ENCODE data around the gene SGPL1. TPM values are rescaled to one million over a fixed set of nuclear protein-coding genes. Genes with fewer than 3 reads are reported as not detected.
A peak's percentile ranks its signal among the peaks of the same experiment; 100 is the strongest.
"Not testable (repeated sequence)": the region's sequence is repeated elsewhere in the genome, so short reads cannot be mapped to it uniquely, and the experiment has no call there.

Gene SGPL1
- total RNA-seq, 2 donors from 2014 or later: 27.4 to 40.5 TPM

GRCh38 chr10:70918851-70919530 lies 103.2 kb downstream of the SGPL1 start:
- Mint-ChIP-seq H3K27ac (no peak overlapping the region), H3K36me3 (no peaks in the 10 kb centered on the region), H3K4me1 (ENCODE audit: low read depth in 2 of 2) (no peaks in the 10 kb centered on the region), H3K4me3 (no peak overlapping the region), H3K27me3 (peaks cover 0 to 12% of the 10 kb centered on the region in 2 donors), H3K9me3 (no peaks in the 10 kb centered on the region)
- DNase-seq (ENCODE audit: low spot score) (no peak), ATAC-seq (no peak)

GRCh38 chr10:70919906-70920305 lies 104.2 kb downstream of the SGPL1 start:
- not testable (repeated sequence) for H3K4me1 Mint-ChIP-seq (ENCODE audit: low read depth in 2 of 2); ATAC-seq; H3K27ac Mint-ChIP-seq; H3K4me3 Mint-ChIP-seq; H3K9me3 Mint-ChIP-seq; H3K36me3 Mint-ChIP-seq; DNase-seq (ENCODE audit: low spot score)
- H3K27me3 Mint-ChIP-seq: peaks cover 0 to 12% of the 10 kb centered on the region in 2 donors

- Mint-ChIP-seq H3K27me3 (peaks cover 0 to 12% of the 10 kb centered on the region in 2 donors), H3K9me3 (no peaks in the 10 kb centered on the region), H3K36me3 (no peaks in the 10 kb centered on the region), H3K4me3 (no peak overlapping the region), H3K4me1 (ENCODE audit: low read depth in 2 of 2) (peaks cover 0 to 4% of the 10 kb centered on the region in 2 donors), H3K27ac (no peak overlapping the region)
- no peak for ATAC-seq
- no peak for DNase-seq (ENCODE audit: low spot score)
Observed at GRCh38 chr10:70920519-70920918, 104.8 kb downstream of the SGPL1 start.

DNA sequence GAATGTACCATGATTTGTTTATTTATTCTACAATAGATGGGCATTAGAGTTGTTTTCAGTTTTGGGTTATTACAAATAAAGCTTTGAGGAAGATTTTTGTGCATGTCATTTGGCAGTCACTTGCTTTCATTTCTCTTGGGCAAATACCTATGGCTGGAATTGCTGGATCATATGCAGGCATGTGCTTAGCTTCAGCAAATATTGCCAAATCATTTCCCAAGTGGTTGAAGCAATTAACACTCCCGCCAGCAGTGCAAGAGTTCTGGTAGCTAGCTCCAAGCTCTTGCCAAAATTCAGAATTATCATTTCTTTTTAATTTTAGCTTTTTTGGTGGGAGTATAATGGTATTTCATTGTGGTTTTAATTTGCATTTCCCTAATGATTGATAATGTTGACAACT lies 105.5 kb downstream of the SGPL1 start:
- peaks cover 0 to 4% of the 10 kb centered on the region in 2 donors for H3K4me1 Mint-ChIP-seq (ENCODE audit: low read depth in 2 of 2)
- ATAC-seq (no peak), DNase-seq (ENCODE audit: low spot score) (no peak)
- no peaks in the 10 kb centered on the region for H3K9me3 Mint-ChIP-seq
- H3K27me3 Mint-ChIP-seq: peaks cover 0 to 12% of the 10 kb centered on the region in 2 donors
- H3K27ac Mint-ChIP-seq: no peak overlapping the region
- no peaks in the 10 kb centered on the region for H3K36me3 Mint-ChIP-seq
- no peak overlapping the region for H3K4me3 Mint-ChIP-seq

DNA sequence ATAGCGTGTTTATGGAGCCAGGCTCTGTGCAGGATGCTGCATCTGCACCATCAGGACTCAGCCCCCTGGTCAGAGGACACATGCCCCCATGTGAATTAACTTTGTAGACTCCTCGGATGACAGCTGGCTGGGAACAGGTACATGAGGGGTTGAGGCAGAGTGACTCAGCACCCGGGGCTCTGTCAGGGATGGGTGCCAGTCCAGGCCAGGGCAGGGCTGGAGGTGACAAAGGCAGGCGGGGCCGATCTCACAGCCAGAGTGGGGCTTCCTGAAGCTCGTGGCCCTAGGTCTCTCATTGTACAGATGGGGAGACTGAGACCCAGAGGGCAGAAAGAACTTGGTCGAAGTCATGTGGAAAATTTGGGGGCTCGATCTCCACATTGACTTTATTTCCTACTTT lies 107.9 kb downstream of the SGPL1 start:
- H3K36me3 Mint-ChIP-seq: no peaks in the 10 kb centered on the region
- DNase-seq (ENCODE audit: low spot score) (no peak), ATAC-seq (no peak)
- H3K27me3 Mint-ChIP-seq: peaks cover 0 to 10% of the 10 kb centered on the region in 2 donors
- no peak overlapping the region for H3K4me3 Mint-ChIP-seq
- H3K27ac Mint-ChIP-seq: no peak overlapping the region
- H3K9me3 Mint-ChIP-seq: no peaks in the 10 kb centered on the region
- peaks cover 0 to 4% of the 10 kb centered on the region in 2 donors for H3K4me1 Mint-ChIP-seq (ENCODE audit: low read depth in 2 of 2)

GRCh38 chr10:70925377-70926225 lies 109.9 kb downstream of the SGPL1 start:
- Mint-ChIP-seq H3K4me1 (ENCODE audit: low read depth in 2 of 2) (peaks cover 0 to 4% of the 10 kb centered on the region in 2 donors), H3K27ac (no peak overlapping the region), H3K27me3 (peaks cover 0 to 7% of the 10 kb centered on the region in 2 donors), H3K36me3 (no peaks in the 10 kb centered on the region), H3K9me3 (no peaks in the 10 kb centered on the region), H3K4me3 (no peak overlapping the region)
- ATAC-seq (peak; percentile 54 to 76), DNase-seq (ENCODE audit: low spot score) (no peak)

- no peak overlapping the region for H3K4me3 Mint-ChIP-seq
- ATAC-seq (no peak), DNase-seq (ENCODE audit: low spot score) (no peak)
- no peaks in the 10 kb centered on the region for H3K9me3 Mint-ChIP-seq
- H3K36me3 Mint-ChIP-seq: no peaks in the 10 kb centered on the region
- H3K27ac Mint-ChIP-seq: no peak overlapping the region
- peaks cover 0 to 4% of the 10 kb centered on the region in 2 donors for H3K4me1 Mint-ChIP-seq (ENCODE audit: low read depth in 2 of 2)
- H3K27me3 Mint-ChIP-seq: peaks cover 0 to 4% of the 10 kb centered on the region in 2 donors
Observed at GRCh38 chr10:70926226-70927000, 110.7 kb downstream of the SGPL1 start.

DNA sequence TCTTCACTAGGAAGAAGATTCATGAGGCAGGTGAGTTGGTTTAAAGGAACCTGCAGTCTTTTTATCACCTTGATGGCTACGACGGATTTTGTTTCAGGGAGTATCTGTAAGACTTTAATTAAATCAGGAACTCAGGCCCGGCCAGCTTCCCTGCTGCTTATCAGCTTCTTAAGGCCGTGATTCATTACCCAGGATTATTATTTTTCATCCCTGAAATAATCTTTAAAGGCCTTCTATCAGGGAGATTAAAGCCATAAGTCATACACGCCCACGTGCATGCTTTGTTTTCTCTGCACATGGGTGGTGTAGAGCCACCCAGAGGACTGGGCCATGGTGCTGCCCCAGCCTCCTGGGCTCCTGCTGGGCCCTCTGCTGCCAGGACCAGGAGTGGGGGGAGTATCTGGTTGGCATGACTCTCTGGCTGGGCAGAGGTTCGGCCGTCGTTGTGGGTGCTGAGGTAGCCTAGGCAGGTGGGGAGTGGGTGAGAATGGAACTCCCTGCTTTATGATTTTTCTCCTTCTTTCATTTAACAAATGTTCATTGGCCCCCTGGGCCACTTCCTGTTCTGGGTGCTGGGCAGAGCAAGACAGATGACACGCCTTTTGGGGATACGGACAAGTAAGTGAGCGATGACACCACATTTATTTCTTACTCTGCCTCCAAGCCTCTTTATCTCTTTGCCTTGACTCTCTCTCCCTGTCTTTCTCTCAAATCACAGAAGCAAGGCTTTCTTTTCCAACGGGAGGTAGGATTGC lies 111.6 kb downstream of the SGPL1 start:
- H3K9me3 Mint-ChIP-seq: no peaks in the 10 kb centered on the region
- peaks cover 0 to 6% of the 10 kb centered on the region in 2 donors for H3K4me1 Mint-ChIP-seq (ENCODE audit: low read depth in 2 of 2)
- H3K36me3 Mint-ChIP-seq: no peaks in the 10 kb centered on the region
- peak overlapping the region in 1 of 2 donors; percentile 9 for H3K27ac Mint-ChIP-seq
- no peaks in the 10 kb centered on the region for H3K27me3 Mint-ChIP-seq
- H3K4me3 Mint-ChIP-seq: no peak overlapping the region
- DNase-seq (ENCODE audit: low spot score) (no peak), ATAC-seq (no peak)

DNA sequence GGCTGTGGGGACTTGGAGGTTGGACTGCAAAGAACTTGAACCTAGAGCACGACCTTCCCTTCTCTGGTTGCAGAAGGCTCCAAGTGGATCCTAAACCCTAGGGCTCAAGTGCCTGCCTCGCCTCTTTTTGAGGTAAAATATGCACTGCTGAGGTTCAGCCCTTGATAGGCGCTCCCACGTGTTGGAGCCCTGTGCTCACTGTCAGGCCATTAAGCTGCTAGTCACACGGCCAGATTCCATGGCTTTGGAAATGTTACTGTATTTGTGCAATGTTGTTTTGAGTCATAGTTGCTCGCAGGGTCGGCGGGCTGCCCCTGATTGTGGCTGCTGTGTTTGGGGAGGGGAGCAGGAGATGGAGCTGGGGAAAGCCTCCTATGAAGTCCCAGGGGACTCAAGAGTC lies 112.4 kb downstream of the SGPL1 start:
- ATAC-seq: no peak
- Mint-ChIP-seq H3K27me3 (no peaks in the 10 kb centered on the region), H3K4me1 (ENCODE audit: low read depth in 2 of 2) (peaks cover 0 to 6% of the 10 kb centered on the region in 2 donors), H3K36me3 (no peaks in the 10 kb centered on the region), H3K9me3 (no peaks in the 10 kb centered on the region), H3K27ac (no peak overlapping the region), H3K4me3 (no peak overlapping the region)
- DNase-seq (ENCODE audit: low spot score): no peak

DNA sequence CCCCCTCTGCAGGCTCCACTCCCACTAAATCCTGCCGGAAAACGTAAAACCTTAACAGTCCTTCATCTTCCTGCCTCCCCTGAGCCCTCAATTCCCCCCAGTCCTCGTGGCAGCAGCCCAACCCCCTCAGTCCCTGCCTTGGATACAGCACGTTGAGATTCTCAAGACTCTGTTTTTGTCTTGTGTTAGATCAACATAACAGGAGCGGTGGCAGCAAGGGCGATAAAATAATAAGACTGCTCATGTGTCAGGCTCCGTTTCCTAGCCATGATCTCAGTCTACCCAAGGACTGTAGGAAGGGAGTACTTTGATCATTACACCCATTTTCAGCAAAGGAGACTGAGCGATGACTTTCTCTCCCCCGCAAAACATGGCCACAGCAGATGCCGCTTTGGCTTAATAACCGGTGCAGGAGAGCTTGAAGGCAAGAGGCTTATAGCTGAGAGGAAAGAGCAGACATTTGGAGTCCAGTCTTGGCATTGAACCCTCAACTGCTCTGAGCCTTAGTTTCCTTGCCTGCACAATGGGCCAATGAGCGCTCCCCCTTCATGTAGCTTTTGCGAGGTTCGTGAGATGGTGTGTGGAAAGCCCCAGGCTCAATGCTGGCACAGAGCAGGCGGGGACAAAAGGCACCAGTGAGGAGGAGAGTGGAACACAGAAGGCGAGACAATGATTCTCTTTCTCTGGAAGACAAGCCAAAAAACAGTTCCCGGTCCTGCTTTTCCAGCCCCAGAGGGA lies 114.7 kb downstream of the SGPL1 start:
- no peak overlapping the region for H3K27ac Mint-ChIP-seq
- H3K36me3 Mint-ChIP-seq: no peaks in the 10 kb centered on the region
- H3K9me3 Mint-ChIP-seq: no peaks in the 10 kb centered on the region
- ATAC-seq (no peak), DNase-seq (ENCODE audit: low spot score) (no peak)
- no peak overlapping the region for H3K4me3 Mint-ChIP-seq
- peaks cover 0 to 5% of the 10 kb centered on the region in 2 donors for H3K4me1 Mint-ChIP-seq (ENCODE audit: low read depth in 2 of 2)
- H3K27me3 Mint-ChIP-seq: no peaks in the 10 kb centered on the region

Measured in natural killer cell treated with Interleukin-12 subunit alpha and Interleukin-12 subunit beta and Interleukin-15 and Interleukin-18, amount 100 ng/mL, for 72 hours (primary cell).